Measurements from ENCODE around the gene GYPC. TPM values are rescaled to one million over a fixed set of nuclear protein-coding genes. Genes with fewer than 3 reads are reported as not detected.

Gene GYPC
- total and polyA plus RNA-seq, 2 of the 4 experiments (the other 2 are of a cell fraction): 53.4 to 96.3 TPM

DNA sequence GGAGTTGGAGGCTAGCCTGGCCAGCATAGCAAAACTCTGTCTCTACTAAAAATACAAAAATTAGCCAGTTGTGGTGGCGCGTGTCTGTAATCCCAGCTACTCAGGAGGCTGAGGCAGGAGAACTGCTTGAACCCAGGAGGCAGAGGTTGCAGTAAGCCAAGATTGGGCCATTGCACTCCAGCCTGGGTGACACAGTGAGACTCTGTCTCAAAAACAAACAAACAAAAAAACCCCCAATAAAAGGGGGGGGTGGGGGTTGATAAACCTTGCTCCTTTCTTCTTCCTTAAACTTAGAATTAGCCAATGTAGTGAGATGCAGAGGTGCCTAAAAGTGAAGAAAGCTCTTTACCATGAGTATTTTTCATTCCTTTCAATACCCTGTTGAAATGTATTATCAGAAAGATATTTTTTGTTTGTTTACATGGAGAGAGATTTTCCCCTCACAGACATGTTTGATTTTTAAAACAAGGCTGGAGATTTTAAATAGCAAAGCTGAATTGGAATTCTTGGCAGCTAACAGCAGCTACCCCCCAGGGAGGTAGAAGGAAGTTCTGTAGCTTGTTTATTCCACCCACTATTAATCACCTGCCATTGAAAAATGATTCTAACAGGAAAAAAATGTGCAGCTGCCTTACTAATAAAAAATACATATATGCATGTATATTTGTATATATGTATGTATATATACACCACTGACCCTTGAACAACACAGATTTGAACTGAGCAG is 48.6 kb downstream of the GYPC start:
- ATAC-seq (ENCODE audit: low read depth): peak; percentile 61
- CTCF ChIA-PET: no interaction called here
- DNase-seq: peak; percentile 61

More for the DNA sequence above, 48.6 kb downstream of the GYPC start:
- H3K9me3 ChIP-seq (ENCODE audit: control insufficient read depth, insufficient read depth, low read length): no peaks in the 10 kb centered on the region
- no peak overlapping the region for H2AK9ac ChIP-seq (replicated peaks; ENCODE audit: low read depth, low read length, poor library complexity)
- no peaks in the 10 kb centered on the region for H3K79me1 ChIP-seq (ENCODE audit: low read depth in 1 of 2, low read length in 2 of 2)
- in situ Hi-C loops (cut with MboI; ENCODE audit: low sequenced_read_pairs) (no loop called here), intact Hi-C loops (cut with micrococcal nuclease) (no loop called here), dilution Hi-C loops (cut with HindIII; ENCODE audit: low sequenced_read_pairs, unreplicated experiment) (no loop called here)
- no peak overlapping the region for H2AK5ac ChIP-seq (ENCODE audit: low read depth, low read length)
- no peaks in the 10 kb centered on the region for H3K9me1 ChIP-seq (ENCODE audit: insufficient read depth, low read length)
- H3K36me3 ChIP-seq (ENCODE audit: control insufficient read depth, insufficient read depth, low read length): no peaks in the 10 kb centered on the region
- no peak overlapping the region for H3K56ac ChIP-seq (ENCODE audit: extremely low read depth, insufficient read depth, low read length)
- H3K18ac ChIP-seq (ENCODE audit: low read depth, low read length): no peak overlapping the region
- BruUV-seq (replicated peaks): no TSS peak
- no peak overlapping the region for H2AFZ ChIP-seq (replicated peaks; ENCODE audit: low read length, poor library complexity)
- no peak overlapping the region for H3K4ac ChIP-seq (ENCODE audit: low read depth, low read length)
- no peaks in the 10 kb centered on the region for H4K20me1 ChIP-seq (ENCODE audit: insufficient read depth, low read length)
- H3K27ac ChIP-seq (ENCODE audit: insufficient read depth, low read length): no peak overlapping the region
- H4K5ac ChIP-seq (ENCODE audit: low read depth, low read length): no peak overlapping the region
- peaks cover 1% of the 10 kb centered on the region for H3K27me3 ChIP-seq (ENCODE audit: control insufficient read depth, insufficient read depth, low read length)
- peaks cover 4% of the 10 kb centered on the region; the same call in 1 of the 2 replicates for H3K4me1 ChIP-seq (ENCODE audit: control insufficient read depth, insufficient read depth, low read length)
- TF ChIP-seq RFX5 (IDR thresholded peaks at IDR 0.05; ENCODE audit: low read depth, low read length) (no peak), RCOR1 (IDR thresholded peaks at IDR 0.05; ENCODE audit: insufficient replicate concordance, low read length) (no peak), SMC3 (IDR thresholded peaks at IDR 0.05; ENCODE audit: low read depth, low read length) (no peak), BHLHE40 (IDR thresholded peaks at IDR 0.05; ENCODE audit: low read depth, low read length) (0 out of 2 replicates have a peak, but pooled peaks have one; percentile 13), NFE2L2 (IDR thresholded peaks at IDR 0.05; ENCODE audit: low read depth, low read length) (no peak)
- TF ChIP-seq, protein P1, sequence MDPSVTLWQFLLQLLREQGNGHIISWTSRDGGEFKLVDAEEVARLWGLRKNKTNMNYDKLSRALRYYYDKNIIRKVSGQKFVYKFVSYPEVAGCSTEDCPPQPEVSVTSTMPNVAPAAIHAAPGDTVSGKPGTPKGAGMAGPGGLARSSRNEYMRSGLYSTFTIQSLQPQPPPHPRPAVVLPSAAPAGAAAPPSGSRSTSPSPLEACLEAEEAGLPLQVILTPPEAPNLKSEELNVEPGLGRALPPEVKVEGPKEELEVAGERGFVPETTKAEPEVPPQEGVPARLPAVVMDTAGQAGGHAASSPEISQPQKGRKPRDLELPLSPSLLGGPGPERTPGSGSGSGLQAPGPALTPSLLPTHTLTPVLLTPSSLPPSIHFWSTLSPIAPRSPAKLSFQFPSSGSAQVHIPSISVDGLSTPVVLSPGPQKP (IDR thresholded peaks at IDR 0.05; ENCODE audit: borderline replicate concordance, low read depth, low read length): no peak
- TF ChIP-seq, protein P2, sequence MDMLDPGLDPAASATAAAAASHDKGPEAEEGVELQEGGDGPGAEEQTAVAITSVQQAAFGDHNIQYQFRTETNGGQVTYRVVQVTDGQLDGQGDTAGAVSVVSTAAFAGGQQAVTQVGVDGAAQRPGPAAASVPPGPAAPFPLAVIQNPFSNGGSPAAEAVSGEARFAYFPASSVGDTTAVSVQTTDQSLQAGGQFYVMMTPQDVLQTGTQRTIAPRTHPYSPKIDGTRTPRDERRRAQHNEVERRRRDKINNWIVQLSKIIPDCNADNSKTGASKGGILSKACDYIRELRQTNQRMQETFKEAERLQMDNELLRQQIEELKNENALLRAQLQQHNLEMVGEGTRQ (IDR thresholded peaks at IDR 0.05; ENCODE audit: low read depth, low read length): no peak
- TF ChIP-seq, protein P3, sequence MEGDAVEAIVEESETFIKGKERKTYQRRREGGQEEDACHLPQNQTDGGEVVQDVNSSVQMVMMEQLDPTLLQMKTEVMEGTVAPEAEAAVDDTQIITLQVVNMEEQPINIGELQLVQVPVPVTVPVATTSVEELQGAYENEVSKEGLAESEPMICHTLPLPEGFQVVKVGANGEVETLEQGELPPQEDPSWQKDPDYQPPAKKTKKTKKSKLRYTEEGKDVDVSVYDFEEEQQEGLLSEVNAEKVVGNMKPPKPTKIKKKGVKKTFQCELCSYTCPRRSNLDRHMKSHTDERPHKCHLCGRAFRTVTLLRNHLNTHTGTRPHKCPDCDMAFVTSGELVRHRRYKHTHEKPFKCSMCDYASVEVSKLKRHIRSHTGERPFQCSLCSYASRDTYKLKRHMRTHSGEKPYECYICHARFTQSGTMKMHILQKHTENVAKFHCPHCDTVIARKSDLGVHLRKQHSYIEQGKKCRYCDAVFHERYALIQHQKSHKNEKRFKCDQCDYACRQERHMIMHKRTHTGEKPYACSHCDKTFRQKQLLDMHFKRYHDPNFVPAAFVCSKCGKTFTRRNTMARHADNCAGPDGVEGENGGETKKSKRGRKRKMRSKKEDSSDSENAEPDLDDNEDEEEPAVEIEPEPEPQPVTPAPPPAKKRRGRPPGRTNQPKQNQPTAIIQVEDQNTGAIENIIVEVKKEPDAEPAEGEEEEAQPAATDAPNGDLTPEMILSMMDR (conservative IDR thresholded peaks at IDR 0.05; ENCODE audit: low read depth, low read length): no peak
- H2BK120ac ChIP-seq (ENCODE audit: low read depth, low read length): no peak overlapping the region
- H3K4me2 ChIP-seq (ENCODE audit: low read depth, low read length): no peak overlapping the region
- H4K91ac ChIP-seq (ENCODE audit: insufficient read depth, low read depth, low read length): no peak overlapping the region
- no peak overlapping the region for H3K14ac ChIP-seq (replicated peaks; ENCODE audit: low read depth, low read length)
- H3K23ac ChIP-seq (ENCODE audit: low read depth, low read length): no peak overlapping the region
- H2BK15ac ChIP-seq (ENCODE audit: low read depth, low read length): no peak overlapping the region
- no peak overlapping the region for H2BK20ac ChIP-seq (ENCODE audit: low read depth, low read length)
- WGBS, 2 experiments (ENCODE audit: extremely low coverage in 2 of 2, insufficient read length in 1 of 2): 100% methylated on average over 2 of the region's 2 CpGs; no CpG with 5 or more reads in 1 of the 2 experiments
- no peak overlapping the region for H3K9ac ChIP-seq (ENCODE audit: low read depth, low read length)
- H3K4me3 ChIP-seq (ENCODE audit: insufficient read depth, low read depth, low read length): no peak overlapping the region
- H2BK5ac ChIP-seq (ENCODE audit: low read depth, low read length, poor library complexity, severe bottlenecking): no peak overlapping the region
- no peak overlapping the region for H4K8ac ChIP-seq (ENCODE audit: low read depth in 2 of 2, low read length in 2 of 2)
- POLR2A ChIA-PET (ENCODE audit: unreplicated experiment): no interaction called here
